PC-9 (cell line): Measurements from ENCODE around the gene RPL35. TPM values are rescaled to one million over a fixed set of nuclear protein-coding genes. Genes with fewer than 3 reads are reported as not detected.
A peak's percentile ranks its signal among the peaks of the same experiment; 100 is the strongest.

Experiments
- BruUV-seq: library from RNA; stranded (reverse); fragments of 400-500 nt; replicated peaks from 2 replicates; lab custom pipeline; 2021; lab: Mats Ljungman, UMichigan
- CTCF ChIA-PET: fragments of 300-600 bp; sonication (Branson Sonifier 250); formaldehyde crosslinking; loops from one replicate; lab custom pipeline; 2022; ENCODE audit warnings: antibody characterized with exemption; lab: Charles Lee
- POLR2A ChIA-PET: fragments of 300-600 bp; sonication (Branson Sonifier 250); formaldehyde crosslinking; loops from one replicate; lab custom pipeline; 2022; ENCODE audit warnings: antibody characterized with exemption; ENCODE audit not compliant: unreplicated experiment; lab: Charles Lee
- DNase-seq, 2 experiments: peaks; one replicate each; pipeline versions ENCODE4 v3.0.0 to v3.0.0-alpha.2; 2015 to 2022; ENCODE audit warnings: mixed read lengths in 1 of 2
- H2AFZ ChIP-seq: fragments of 200-600 bp; sonication (generic); 2 replicates; pipeline ENCODE4 v1.8.1; 2017; ENCODE audit warnings: antibody characterized with exemption
- H3F3A ChIP-seq: fragments of 200-600 bp; sonication (generic); 2 replicates; pipeline ENCODE4 v1.8.1; 2017; ENCODE audit warnings: antibody characterized with exemption, mild to moderate bottlenecking, low read depth; ENCODE audit not compliant: insufficient read depth
- H3K27ac ChIP-seq: fragments of 200-600 bp; sonication (generic); 2 replicates; pipeline ENCODE4 v1.6.1; 2016; ENCODE audit warnings: mixed run types
- H3K27me3 ChIP-seq: fragments of 200-600 bp; sonication (generic); 2 replicates; pipeline ENCODE4 v1.6.1; 2016; ENCODE audit warnings: low read depth, mixed run types; ENCODE audit not compliant: insufficient read depth
- H3K36me3 ChIP-seq: fragments of 200-600 bp; sonication (generic); 2 replicates; pipeline ENCODE4 v1.6.1; 2016; ENCODE audit warnings: low read depth, mixed run types
- H3K4me1 ChIP-seq: fragments of 200-600 bp; sonication (generic); replicated peaks from 2 replicates; pipeline ENCODE4 v1.6.1; 2016; ENCODE audit warnings: mixed run types; ENCODE audit not compliant: insufficient read depth
- H3K4me2 ChIP-seq: fragments of 200-600 bp; sonication (generic); 2 replicates; pipeline ENCODE4 v1.6.1; 2017; ENCODE audit warnings: mixed run types
- H3K4me3 ChIP-seq: fragments of 200-600 bp; sonication (generic); 2 replicates; pipeline ENCODE4 v1.6.1; 2016; ENCODE audit warnings: mixed run types
- H3K79me2 ChIP-seq: fragments of 200-600 bp; sonication (generic); 2 replicates; pipeline ENCODE4 v1.6.1; 2017; ENCODE audit warnings: low read depth, mixed run types
- H3K9me2 ChIP-seq: fragments of 200-600 bp; sonication (generic); 2 replicates; pipeline ENCODE4 v1.8.1; 2017; ENCODE audit warnings: mild to moderate bottlenecking; ENCODE audit not compliant: insufficient read depth
- H3K9me3 ChIP-seq: fragments of 200-600 bp; sonication (generic); 2 replicates; pipeline ENCODE4 v1.8.1; 2016; ENCODE audit warnings: low read depth; ENCODE audit not compliant: insufficient read depth
- H4K20me1 ChIP-seq: fragments of 200-600 bp; sonication (generic); 2 replicates; pipeline ENCODE4 v1.8.1; 2017; ENCODE audit not compliant: insufficient read depth
- CTCF ChIP-seq: fragments of 200-600 bp; sonication (generic); conservative IDR thresholded peaks from 2 replicates; pipeline ENCODE4 v1.6.1; 2017; ENCODE audit warnings: mixed run types, antibody characterized with exemption, mild to moderate bottlenecking, moderate library complexity
- EZH2 ChIP-seq: fragments of 200-600 bp; sonication (generic); IDR thresholded peaks from 2 replicates; pipeline ENCODE4 v1.8.0; 2017; ENCODE audit warnings: antibody characterized with exemption, low read depth
- intact Hi-C: fragments of 100-400 bp; cut with micrococcal nuclease; formaldehyde crosslinking; loops from one replicate; pipeline ENCODE4 v1.10.0; 2022; ENCODE audit not compliant: unreplicated experiment
- total RNA-seq: library from RNA; stranded (reverse); gene quantifications from 2 replicates; pipeline ENCODE4 v1.2.3, GENCODE V29; 2021

The RPL35 gene
- total RNA-seq, 1 experiment from 2014 or later: 2,125 TPM

- H3K36me3 ChIP-seq: no peaks in the 10 kb centered on the region
- H3K9me2 ChIP-seq: no peaks in the 10 kb centered on the region
- no peaks in the 10 kb centered on the region for H4K20me1 ChIP-seq
- H3K27ac ChIP-seq: peak overlapping the region; percentile 94
- POLR2A ChIA-PET: interaction anchor here (0.6 to 0.7 kb wide), 3 partner anchors 12 to 118 kb away, joined by 4 to 17 read pairs (median 6); no protein-coding TSS in a partner anchor
- H3F3A ChIP-seq: peaks cover 33% of the 10 kb centered on the region
- no peaks in the 10 kb centered on the region for H3K79me2 ChIP-seq
- intact Hi-C loops: loop anchor here (1.0 kb wide), 2 partner anchors 22 to 33 kb away; no protein-coding TSS in a partner anchor
- H3K4me3 ChIP-seq: no peak overlapping the region
- DNase-seq: peak; percentile 93 to 96
- CTCF ChIA-PET: interaction anchor here (0.6 to 1.6 kb wide), 6 partner anchors 22 to 556 kb away, joined by 3 to 5 read pairs (median 4); no protein-coding TSS in a partner anchor
- no peaks in the 10 kb centered on the region for H3K27me3 ChIP-seq
- H2AFZ ChIP-seq: no peak overlapping the region
- BruUV-seq: no TSS peak
- peak overlapping the region; percentile 97 for H3K4me2 ChIP-seq
- H3K4me1 ChIP-seq: peaks cover 45% of the 10 kb centered on the region
- TF ChIP-seq EZH2 (no peak), CTCF (no peak)
- H3K9me3 ChIP-seq: no peaks in the 10 kb centered on the region
Observed at GRCh38 chr9:124812441-124812876, 49.3 kb downstream of the RPL35 start.

- H3K4me3 ChIP-seq: peak overlapping the region; percentile 38; the same call in 1 of the 2 replicates
- H2AFZ ChIP-seq: peak overlapping the region; percentile 76
- no peak for TF ChIP-seq CTCF
- H3K79me2 ChIP-seq: no peaks in the 10 kb centered on the region
- H4K20me1 ChIP-seq: no peaks in the 10 kb centered on the region
- DNase-seq: peak; percentile 84 to 87
- intact Hi-C loops: loop anchor here (1.0 kb wide), 1 partner anchor 7 kb away; no protein-coding TSS in a partner anchor
- peak overlapping the region; percentile 97 for H3K4me2 ChIP-seq
- H3K27me3 ChIP-seq: no peaks in the 10 kb centered on the region
- peak overlapping the region; percentile 94 for H3K27ac ChIP-seq
- no peaks in the 10 kb centered on the region for H3K36me3 ChIP-seq
- ChIA-PET POLR2A (interaction anchor here (0.6 to 0.9 kb wide), 4 partner anchors 44 to 807 kb away, joined by 7 to 37 read pairs (median 15); partner anchors contain the start of gene HSPA5), CTCF (interaction anchor here (1.1 to 1.6 kb wide), 2 partner anchors 30 to 42 kb away, joined by 3 to 9 read pairs; no protein-coding TSS in a partner anchor)
- no peaks in the 10 kb centered on the region for H3K9me3 ChIP-seq
- peaks cover 45% of the 10 kb centered on the region for H3K4me1 ChIP-seq
- no peaks in the 10 kb centered on the region for H3K9me2 ChIP-seq
- BruUV-seq: no TSS peak
- peaks cover 29% of the 10 kb centered on the region for H3F3A ChIP-seq
Observed at GRCh38 chr9:124810663-124811355, 50.9 kb downstream of the RPL35 start.

- Histone ChIP-seq H3K79me2 (no peaks in the 10 kb centered on the region), H3K27me3 (no peaks in the 10 kb centered on the region), H3K4me3 (no peak overlapping the region), H3K9me3 (no peaks in the 10 kb centered on the region), H3K36me3 (no peaks in the 10 kb centered on the region), H3K27ac (peak overlapping the region; percentile 94), H3K4me1 (peaks cover 45% of the 10 kb centered on the region), H2AFZ (no peak overlapping the region), H3F3A (peaks cover 29% of the 10 kb centered on the region), H4K20me1 (no peaks in the 10 kb centered on the region), H3K4me2 (peak overlapping the region; percentile 97), H3K9me2 (no peaks in the 10 kb centered on the region)
- no peak for DNase-seq
- ChIA-PET POLR2A (no interaction called here), CTCF (interaction anchor here (0.7 to 1.6 kb wide), 3 partner anchors 31 to 43 kb away, joined by 3 to 9 read pairs (median 3); no protein-coding TSS in a partner anchor)
- no TSS peak for BruUV-seq
- intact Hi-C loops: loop anchor here (1.0 kb wide), 1 partner anchor 8 kb away; no protein-coding TSS in a partner anchor
- TF ChIP-seq EZH2 (no peak), CTCF (no peak)
Observed at GRCh38 chr9:124809741-124810500, 51.8 kb downstream of the RPL35 start.
